Left hindlimb (tissue), 1 donor: Measurements from ENCODE around the gene SBK2.
"Not testable (repeated sequence)": the region's sequence is repeated elsewhere in the genome, so short reads cannot be mapped to it uniquely, and the experiment has no call there.

Experiments used
- DNase-seq: peaks from one replicate; pipeline ENCODE4 v3.0.0-alpha.2; 2018

Gene SBK2

GRCh38 chr19:55498246-55498840, 38.6 kb downstream of the SBK2 start:
- no peak for DNase-seq

GRCh38 chr19:55497763-55498162, 39.2 kb downstream of the SBK2 start:
- DNase-seq, result no peak

DNA sequence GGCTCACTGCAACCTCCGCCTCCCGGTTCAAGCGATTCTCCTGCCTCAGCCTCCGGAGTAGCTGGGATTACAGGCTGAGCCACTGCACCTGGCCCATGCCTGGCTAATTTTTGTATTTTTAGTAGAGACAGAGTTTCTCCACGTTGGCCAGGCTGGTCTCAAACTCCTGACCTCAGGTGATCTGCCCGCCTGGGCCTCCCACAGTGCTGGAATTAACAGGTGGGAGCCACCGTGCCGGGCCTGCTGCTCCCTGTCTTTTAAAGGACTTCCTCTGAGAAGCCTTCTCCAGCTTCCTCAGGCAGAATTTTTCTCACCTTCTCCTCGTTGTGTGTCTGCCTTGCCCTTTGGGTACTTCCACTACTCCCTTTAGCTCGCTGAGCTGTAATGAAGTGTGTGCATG, 40.1 kb downstream of the SBK2 start:
- not testable (repeated sequence) for DNase-seq

DNA sequence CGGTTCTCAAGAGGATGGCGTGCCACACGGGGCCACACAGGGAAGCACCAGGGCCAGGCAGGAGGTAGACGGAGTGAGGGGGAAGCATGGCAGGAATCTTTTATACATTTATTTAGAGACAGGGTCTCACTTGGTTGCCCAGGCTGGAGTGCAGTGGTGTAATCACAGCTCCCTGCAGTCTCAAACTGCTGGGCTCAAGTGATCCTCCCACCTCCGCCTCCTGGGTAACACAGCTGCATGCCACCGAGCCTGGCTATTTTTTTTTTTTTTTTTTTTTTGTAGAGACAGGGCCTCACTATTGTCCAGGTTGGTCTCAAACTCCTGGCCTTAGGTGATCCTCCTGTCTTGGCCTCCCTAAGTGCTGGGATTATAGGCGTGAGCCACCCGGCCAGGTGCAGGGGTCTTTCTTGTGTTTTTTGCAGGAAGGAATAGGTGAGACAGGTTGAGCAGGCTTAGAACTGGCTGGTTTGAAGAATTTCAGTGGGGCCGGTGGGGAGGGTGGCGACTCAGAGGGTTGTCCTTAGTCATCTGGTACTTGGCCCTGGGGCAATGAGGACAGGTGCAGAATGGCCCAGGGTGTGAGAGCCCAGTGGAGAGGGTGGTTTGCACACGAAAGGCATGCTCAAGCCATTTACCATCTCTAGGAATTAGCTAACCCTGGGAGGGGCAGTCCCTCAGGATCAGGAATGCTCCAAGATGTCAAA, 41.1 kb downstream of the SBK2 start:
- no peak for DNase-seq

DNA sequence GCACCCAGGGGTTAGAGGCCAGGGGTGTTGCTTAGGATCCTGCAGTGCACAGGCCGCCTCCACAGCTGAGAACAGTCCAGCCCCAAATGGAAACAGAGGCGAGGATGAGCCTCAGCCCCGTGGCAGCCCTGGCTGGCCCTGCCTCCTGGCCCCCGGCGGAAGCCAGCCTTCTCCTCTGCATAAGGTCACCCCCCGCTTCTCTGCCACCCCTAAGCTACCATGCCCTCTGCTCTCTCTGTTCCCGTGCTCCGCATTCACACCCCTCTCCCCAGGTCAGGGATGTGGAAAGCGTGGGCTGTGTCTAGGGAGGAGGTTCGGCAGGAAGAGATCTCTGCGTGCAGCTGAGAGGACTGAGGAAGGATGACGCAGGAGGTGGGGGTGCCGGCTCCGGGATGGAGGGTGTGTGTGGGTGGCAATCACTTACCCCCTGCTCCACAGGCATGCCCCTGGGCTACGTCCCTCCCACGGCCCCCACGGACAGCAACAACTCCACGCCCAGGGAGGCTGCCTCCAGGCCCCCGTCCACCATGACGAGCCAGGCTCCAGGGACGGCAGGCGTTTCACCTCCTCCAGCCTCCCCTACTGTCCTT, 42.7 kb downstream of the SBK2 start:
- DNase-seq, result no peak

DNA sequence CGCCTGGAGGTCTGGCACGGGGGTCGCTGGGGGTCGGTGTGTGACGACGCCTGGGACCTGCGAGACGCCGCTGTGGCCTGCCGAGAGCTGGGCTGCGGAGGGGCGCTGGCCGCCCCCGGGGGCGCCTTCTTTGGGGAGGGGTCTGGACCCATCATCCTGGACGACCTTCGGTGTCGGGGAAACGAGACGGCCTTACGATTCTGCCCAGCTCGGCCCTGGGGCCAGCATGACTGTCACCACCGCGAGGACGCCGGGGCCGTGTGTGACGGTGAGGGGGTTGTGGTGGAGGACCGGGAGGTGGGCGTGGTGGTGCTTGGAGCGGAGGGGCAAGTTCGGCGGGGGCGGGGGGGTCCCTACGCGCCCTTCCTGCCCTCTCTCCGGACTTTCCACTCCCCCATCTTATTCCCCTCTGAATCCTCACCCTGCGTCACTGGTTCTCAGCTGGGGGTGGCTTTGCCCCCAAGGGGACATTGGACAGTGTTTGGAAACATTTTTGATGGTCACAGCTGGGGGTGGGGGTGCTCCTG, 43.2 kb downstream of the SBK2 start:
- no peak for DNase-seq

- peak; percentile 76 for DNase-seq
Measured at GRCh38 chr19:55493052-55493644, 43.8 kb downstream of the SBK2 start.

DNA sequence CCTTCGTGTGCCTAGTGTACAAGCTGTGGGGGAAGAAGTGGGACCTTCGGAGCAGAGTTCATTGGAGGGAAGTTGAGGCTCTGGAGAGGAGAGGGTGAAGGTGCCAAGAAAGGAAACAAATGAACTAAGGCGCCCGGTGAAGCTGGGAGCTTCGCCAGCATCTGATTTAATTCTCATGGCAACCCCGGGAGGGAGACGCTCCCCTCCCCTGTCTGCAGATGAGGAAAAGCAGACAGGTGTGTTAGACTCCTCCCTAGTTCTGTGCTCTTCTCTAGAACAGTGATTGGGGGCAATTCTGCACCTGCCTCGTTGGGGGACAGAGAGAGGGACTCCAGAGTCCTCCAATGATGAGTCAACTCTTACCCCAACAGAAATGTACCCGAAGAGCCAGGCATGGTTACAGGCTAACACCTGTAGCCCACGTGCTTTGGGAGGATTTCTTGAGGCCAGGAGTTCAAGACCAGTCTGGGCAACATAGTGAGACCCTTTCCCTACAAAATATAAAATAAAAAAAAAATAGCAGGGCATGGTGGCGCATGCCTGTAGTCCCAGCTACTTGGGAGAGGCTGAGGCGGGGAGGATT, 44.5 kb downstream of the SBK2 start:
- no peak for DNase-seq

DNA sequence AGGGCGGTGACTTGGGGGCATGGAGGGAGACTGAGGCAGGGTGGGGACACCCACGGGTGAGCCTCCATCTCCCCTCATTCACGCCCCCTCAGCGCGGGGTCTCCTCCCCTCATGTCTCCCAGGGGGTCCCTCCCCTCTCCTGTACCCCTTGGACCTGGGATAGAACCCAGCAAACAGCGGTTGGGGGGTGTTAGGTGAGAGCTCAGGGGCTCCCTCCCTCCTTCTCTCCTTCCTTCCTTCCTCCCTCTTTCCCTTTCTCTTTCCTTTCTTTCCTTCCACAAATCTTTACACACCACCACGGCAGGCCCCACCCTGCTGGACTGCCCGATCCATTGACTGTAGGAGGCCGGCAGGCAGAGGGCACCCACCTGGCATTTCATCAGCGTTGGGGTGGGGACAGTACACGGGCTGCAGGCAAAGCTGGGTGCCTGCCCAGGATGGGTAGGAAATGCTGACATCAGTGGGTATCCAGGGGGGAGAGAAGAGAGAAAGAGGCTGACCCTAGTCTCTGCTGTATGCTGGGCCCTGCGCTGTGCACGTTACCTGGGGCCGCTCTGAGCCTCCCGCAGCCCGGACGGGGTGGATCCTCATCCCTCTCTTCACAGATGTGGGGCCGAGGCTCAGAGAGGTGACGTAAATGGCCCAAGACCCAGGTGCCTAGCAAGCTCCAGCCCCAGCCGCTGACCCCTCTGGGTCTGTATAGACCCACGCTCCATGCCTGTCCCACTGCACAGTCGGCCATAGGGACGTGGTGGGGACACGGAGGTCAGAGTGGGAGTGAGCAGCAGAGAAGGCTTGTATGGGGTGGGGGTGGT, 45.2 kb downstream of the SBK2 start:
- peak; percentile 57 for DNase-seq

DNA sequence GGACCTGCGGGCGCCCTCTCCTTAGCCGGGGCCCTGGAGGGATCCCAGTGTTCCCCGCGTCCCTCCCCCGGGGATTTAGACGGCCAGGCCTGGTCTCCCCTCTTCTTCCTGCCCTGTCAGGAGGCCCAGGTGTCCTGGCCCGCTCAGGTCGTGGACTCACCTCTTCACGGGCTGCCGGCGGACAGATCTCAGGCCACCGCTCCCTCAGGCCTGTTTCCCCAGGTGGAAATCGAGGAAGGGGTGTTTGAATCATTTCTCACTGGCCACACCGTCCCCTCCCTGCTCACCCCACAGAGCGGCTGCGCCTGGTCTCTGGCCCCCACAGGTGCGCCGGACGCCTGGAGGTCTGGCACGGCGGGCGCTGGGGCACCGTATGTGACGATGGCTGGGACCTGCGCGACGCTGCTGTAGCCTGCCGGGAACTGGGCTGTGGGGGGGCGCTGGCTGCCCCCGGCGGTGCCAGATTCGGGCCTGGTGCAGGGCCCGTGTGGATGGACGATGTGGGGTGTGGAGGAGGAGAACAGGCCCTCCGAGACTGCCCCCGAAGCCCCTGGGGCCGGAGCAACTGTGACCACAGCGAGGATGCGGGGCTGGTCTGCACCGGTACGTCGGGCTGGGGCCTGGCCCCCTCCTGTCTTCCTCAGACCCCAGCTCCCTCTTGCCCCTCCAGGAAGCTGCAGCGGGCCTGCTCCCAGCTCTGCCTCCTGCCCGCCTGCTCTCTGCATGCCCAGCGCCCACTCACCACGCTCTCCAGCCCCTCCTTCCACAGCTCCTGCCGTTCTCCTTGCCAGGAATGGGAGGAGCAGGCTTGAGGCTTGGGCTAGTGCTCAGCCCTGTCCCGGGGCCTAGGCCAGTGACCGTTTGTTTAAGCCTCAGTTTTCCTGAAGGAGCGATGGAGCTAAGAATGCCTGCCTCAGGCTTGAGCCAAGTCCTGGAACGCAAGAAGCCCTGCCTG, 46.2 kb downstream of the SBK2 start:
- peak; percentile 66 for DNase-seq

- no peak for DNase-seq
Measured at GRCh38 chr19:55489711-55490477, 47.0 kb downstream of the SBK2 start.

- peak; percentile 84 for DNase-seq
Measured at GRCh38 chr19:55488986-55489710, 47.8 kb downstream of the SBK2 start.

GRCh38 chr19:55487924-55488687, 48.8 kb downstream of the SBK2 start, which contains the start of gene SSC5D:
TSS of gene SSC5D (plus strand) at chr19:55488436. CDS start at chr19:55488590, 154 bp downstream.
- DNase-seq, result peak; percentile 86

DNA sequence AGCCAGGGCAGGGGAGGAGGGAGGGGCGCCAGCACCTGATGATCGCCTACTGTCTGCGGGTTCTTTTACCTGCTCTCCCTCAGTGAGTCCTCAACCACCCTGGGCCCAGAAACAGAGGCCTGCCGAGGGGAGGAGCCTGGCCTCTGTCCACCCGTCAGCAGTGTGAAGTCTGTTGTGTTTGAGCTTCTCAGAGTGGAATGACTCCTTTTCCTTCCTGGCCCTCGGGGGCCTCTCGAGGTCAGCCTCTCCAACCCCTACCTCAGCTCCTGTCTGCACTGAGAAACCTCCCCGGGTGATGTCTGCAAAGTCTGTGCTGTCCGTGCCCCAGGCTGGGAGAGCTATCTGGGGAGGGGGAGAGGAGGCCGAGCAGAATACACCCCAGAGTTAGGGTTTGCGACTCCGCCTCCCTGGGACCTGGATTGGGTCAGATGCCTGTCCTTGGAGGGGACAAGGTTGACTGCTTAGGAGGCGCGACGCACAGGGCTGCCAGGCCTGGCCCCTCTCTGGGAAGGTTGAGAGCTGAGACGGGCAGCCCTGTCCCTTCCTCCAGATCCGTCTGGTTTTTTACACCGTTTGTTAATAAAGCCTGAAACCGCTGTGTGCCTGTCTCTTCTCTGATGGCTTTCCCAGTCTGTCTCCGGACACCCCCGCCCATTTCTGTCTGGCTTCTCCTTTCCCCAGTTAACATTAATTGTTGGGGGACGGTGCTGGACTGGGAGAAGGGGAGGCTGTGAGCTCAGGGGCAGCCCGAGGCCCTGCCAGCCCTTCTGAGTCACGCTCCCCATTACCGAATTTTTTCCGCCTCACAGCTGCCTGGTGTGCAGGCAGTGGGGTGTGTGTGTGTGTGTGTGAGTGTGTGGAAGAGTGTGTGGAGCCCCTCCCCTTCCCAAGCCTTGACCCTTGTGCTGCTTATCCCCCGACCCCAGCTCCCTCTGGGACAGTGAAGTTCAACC, 49.7 kb downstream of the SBK2 start:
- peak; percentile 96 for DNase-seq

GRCh38 chr19:55486043-55486970, 50.6 kb downstream of the SBK2 start:
- DNase-seq, result no peak

DNA sequence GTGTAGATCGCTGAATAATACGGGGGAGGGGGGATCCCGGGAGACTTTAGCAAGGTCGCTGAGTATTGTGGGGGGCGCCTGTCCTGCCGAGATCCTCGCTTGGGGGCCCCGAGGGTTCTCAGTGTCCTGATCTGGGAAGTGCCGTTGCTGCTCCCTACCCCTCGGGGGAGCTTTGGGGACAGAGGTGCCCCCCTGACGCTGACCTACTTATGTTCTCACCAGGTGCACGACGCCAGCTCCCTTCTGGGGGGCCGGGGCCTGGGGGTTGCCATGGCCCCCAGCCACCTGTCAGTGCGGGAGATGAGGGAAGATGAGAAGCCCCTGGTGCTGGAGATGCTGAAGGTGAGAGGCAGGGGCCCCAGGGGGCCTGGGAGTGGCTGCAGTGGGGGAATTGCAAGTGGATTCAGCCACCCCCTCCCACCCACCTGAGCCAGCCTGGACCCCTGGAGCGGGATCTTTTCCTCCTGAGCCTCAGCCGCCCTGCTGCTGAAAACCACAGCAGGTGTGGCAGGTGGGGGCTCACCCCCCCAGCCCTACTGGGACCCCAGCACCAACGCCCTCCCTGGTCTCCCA, 51.4 kb downstream of the SBK2 start:
- DNase-seq, result no peak
